Thyroid gland (tissue), 4 donors: Measurements from ENCODE around the gene DDIAS. TPM values are rescaled to one million over a fixed set of nuclear protein-coding genes. Genes with fewer than 3 reads are reported as not detected.

Experiments
- DNase-seq, 2 donors: peaks; one replicate each; pipeline ENCODE4 v3.0.0-alpha.2; 2019
- H3K27ac ChIP-seq, 3 donors: fragments of 200-600 bp; sonication (generic); 1 replicate in 2 of 3; 2 replicates in 1 of 3; pipeline ENCODE4 v1.5.1; 2016 to 2019; ENCODE audit warnings: mild to moderate bottlenecking in 1 of 3, moderate library complexity in 1 of 3
- H3K27me3 ChIP-seq: fragments of 200-600 bp; sonication (generic); one replicate; pipeline ENCODE4 v1.5.1; 2019
- H3K36me3 ChIP-seq, 2 donors: fragments of 200-600 bp; sonication (generic); one replicate each; pipeline ENCODE4 v1.5.1; 2016 to 2019
- H3K4me1 ChIP-seq, 2 donors: fragments of 200-600 bp; sonication (generic); one replicate each; pipeline ENCODE4 v1.5.1; 2017 to 2019
- H3K4me3 ChIP-seq, 3 donors: fragments of 200-600 bp; sonication (generic); replicated peaks in 1 of 3; 1 replicate in 2 of 3; 2 replicates in 1 of 3; pipeline ENCODE4 v1.5.1; 2016; ENCODE audit warnings: mild to moderate bottlenecking in 1 of 3
- H3K9me3 ChIP-seq: fragments of 200-600 bp; sonication (generic); one replicate; pipeline ENCODE4 v1.5.1; 2017
- CTCF ChIP-seq, 6 experiments: fragments of 200-600 bp in 3 of 6; fragments of 450-650 bp in 3 of 6; sonication (generic) in 3 of 6; IDR thresholded peaks; one replicate each; pipeline ENCODE4 v1.5.1; 2016 to 2019; ENCODE audit warnings: antibody characterized with exemption in 6 of 6, mild to moderate bottlenecking in 2 of 6, inconsistent platforms in 1 of 6, moderate library complexity in 1 of 6
- POLR2A ChIP-seq, 2 donors: fragments of 450-650 bp; IDR thresholded peaks; one replicate each; pipeline ENCODE4 v1.6.1; 2017; ENCODE audit warnings: antibody characterized with exemption in 2 of 2, mild to moderate bottlenecking in 2 of 2, moderate library complexity in 1 of 2
- WGBS, 2 donors: methylation state at CpG; one replicate each; pipeline ENCODE4 v1.1.5; 2017; 5-methylcytosine and 5-hydroxymethylcytosine counted together
- intact Hi-C: fragments of 100-400 bp; cut with DNase I; formaldehyde crosslinking; loops from one replicate; pipeline ENCODE4 v1.15.1; 2023
- total RNA-seq, 4 donors: library from RNA; depleted of rRNA; stranded (reverse); fragments of >200 nt; gene quantifications; one replicate each; pipeline ENCODE4 v1.2.3, GENCODE V29; 2016

DDIAS gene
- total RNA-seq, 4 donors from 2014 or later, result 0.25 to 3.3 (median 0.95) TPM

- no peak for TF ChIP-seq CTCF (IDR thresholded peaks at IDR 0.05)
- DNase-seq, result no peak
- Histone ChIP-seq H3K27ac (no peak overlapping the region), H3K27me3 (no peaks in the 10 kb centered on the region), H3K9me3 (no peaks in the 10 kb centered on the region), H3K4me3 (no peak overlapping the region), H3K36me3 (no peaks in the 10 kb centered on the region), H3K4me1 (peaks cover 3 to 6% of the 10 kb centered on the region in 2 donors)
- intact Hi-C loops, result no loop called here
- 70 to 75% methylated on average over 7 of the region's 7 CpGs for WGBS, 2 donors
Observed at GRCh38 chr11:82872377-82873150, 29.0 kb upstream of the DDIAS start.

- H3K36me3 ChIP-seq, result no peaks in the 10 kb centered on the region
- TF ChIP-seq POLR2A (IDR thresholded peaks at IDR 0.05) (no peak), CTCF (IDR thresholded peaks at IDR 0.05) (no peak)
- DNase-seq, result no peak
- no peak overlapping the region for H3K4me3 ChIP-seq
- 68 to 69% methylated on average over 5 of the region's 5 CpGs for WGBS, 2 donors
- intact Hi-C loops, result no loop called here
- H3K9me3 ChIP-seq, result no peaks in the 10 kb centered on the region
- H3K4me1 ChIP-seq, result peaks cover 3 to 6% of the 10 kb centered on the region in 2 donors
- no peak overlapping the region for H3K27ac ChIP-seq
- H3K27me3 ChIP-seq, result no peaks in the 10 kb centered on the region
Observed at GRCh38 chr11:82873919-82874333, 27.6 kb upstream of the DDIAS start.

GRCh38 chr11:82874646-82875523 lies 26.7 kb upstream of the DDIAS start:
- peaks cover 0 to under 1% of the 10 kb centered on the region in 2 donors for H3K4me1 ChIP-seq
- 93 to 96% methylated on average over 4 of the region's 4 CpGs for WGBS, 2 donors
- intact Hi-C loops, result no loop called here
- no peaks in the 10 kb centered on the region for H3K27me3 ChIP-seq
- no peak for TF ChIP-seq CTCF (IDR thresholded peaks at IDR 0.05)
- no peak for TF ChIP-seq POLR2A (IDR thresholded peaks at IDR 0.05)
- H3K9me3 ChIP-seq, result no peaks in the 10 kb centered on the region
- no peak for DNase-seq
- no peaks in the 10 kb centered on the region for H3K36me3 ChIP-seq
- H3K27ac ChIP-seq, result no peak overlapping the region
- H3K4me3 ChIP-seq, result no peak overlapping the region

GRCh38 chr11:82883853-82884252 lies 17.7 kb upstream of the DDIAS start:
- no peak overlapping the region for H3K27ac ChIP-seq
- intact Hi-C loops, result no loop called here
- H3K4me1 ChIP-seq, result peaks cover 2 to 3% of the 10 kb centered on the region in 2 donors
- DNase-seq, result no peak
- no peak overlapping the region for H3K4me3 ChIP-seq
- WGBS, 2 donors, result 61 to 63% methylated on average over 3 of the region's 3 CpGs
- no peak for TF ChIP-seq POLR2A (IDR thresholded peaks at IDR 0.05)
- no peak for TF ChIP-seq CTCF (IDR thresholded peaks at IDR 0.05)
- H3K36me3 ChIP-seq, result no peaks in the 10 kb centered on the region
- no peaks in the 10 kb centered on the region for H3K27me3 ChIP-seq
- no peaks in the 10 kb centered on the region for H3K9me3 ChIP-seq
